NCI-H146 treated with DMSO at 0.1 percent for 48 hours (cell line): ENCODE data around the gene SEC61A1.

Experiments used
- DNase-seq: peaks from one replicate; lab custom pipeline; 2025; ENCODE audit not compliant: unreplicated experiment; lab: John Stamatoyannopoulos, UW

SEC61A1 gene

DNA sequence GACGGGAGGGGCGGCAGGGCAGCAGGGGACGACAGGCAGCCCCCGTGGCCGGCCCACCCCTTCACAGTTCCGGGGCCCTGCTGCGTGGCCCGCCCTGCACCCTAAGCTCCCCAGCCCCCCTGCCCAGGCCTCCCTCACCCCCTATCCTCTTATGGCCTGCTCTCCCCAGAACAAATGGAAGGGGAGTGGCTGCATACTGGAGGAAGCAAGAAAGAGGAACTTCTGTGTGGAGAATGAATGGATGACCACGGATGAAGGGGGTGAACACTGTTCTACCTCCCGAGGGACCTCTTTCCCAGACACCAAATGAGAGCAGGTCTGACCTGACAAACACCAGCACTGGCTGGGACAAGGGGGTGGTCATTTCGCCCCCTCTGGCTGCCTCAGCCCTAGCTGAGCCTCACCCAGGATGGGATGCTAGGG is 25.0 kb downstream of the SEC61A1 start:
- DNase-seq, result no peak

DNA sequence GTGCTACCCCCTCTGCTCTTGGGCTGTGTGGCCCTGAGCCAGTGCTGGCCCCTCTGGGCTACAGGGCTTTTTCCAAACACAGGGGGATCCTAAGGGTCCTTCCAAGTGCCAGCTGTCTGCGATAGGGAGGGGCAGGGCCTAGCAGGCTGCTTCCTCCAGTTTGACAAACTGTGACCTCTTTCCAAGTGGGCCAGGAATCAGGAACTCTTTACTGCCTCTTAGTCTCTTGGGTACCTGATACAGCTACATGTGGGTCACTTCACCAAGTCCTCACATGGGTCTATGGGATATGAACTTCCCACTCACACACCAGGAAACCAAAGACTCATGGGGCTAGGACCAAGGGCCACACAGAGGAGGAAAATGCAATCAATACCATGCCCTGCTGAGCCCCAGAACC is 25.4 kb downstream of the SEC61A1 start:
- DNase-seq, result no peak

DNA sequence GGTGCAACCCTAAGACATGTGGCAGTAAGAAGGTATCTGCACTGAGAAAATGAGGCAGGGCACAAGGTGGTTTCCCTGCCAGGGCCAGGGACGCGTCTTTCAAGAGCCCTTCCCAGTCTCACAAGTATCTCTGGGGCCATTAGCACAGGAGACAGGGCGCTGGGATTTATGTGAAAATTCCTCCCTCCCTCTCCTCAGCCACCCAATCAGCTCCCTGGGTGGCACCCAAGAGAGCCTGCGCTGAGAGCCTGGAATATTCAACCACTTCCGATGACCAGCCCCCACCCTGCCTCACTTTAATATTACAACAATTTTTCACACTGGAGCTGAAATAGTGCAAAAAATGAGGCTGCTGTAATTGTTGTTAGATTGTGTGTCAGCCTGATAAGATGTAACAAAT is 26.1 kb downstream of the SEC61A1 start:
- DNase-seq, result no peak

DNA sequence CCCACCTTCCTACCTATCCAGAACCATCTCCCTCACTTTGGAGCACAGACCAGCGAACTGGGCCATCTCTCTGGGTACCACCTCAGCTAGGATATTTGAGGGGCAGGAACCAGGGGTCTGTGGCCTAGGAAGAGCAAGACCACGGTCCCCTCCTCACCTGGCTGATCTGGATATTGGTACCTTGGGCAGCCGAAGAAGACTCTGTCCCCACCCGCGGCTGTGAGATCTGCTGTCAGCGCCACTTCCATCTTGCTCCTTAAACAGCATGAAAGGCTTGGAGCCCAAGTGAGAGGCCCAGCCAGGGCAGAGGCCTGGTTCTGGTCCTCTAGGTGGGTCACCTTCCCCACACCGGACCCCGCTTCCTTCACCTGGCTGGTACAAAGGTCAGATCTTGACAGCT is 26.6 kb downstream of the SEC61A1 start:
- no peak for DNase-seq

DNA sequence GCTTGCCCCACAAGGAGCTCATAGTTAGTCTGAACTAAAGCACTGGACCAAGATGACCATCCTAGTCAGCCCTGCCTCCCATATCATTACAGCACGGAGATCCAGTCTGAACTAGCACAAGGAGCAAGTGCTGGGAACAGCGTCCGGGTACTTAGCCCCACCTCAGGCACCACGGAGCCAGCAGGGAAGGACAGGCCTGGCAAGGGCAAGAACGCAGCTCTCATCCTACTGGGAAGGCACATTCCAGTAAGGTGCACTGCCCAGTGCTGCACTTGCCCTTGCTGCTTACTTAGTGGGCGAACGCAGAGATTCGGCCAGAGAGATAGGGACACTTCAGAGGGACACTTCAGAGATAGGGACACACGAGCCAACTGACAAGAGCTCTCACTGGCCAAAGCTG is 27.6 kb downstream of the SEC61A1 start:
- DNase-seq, result no peak

DNA sequence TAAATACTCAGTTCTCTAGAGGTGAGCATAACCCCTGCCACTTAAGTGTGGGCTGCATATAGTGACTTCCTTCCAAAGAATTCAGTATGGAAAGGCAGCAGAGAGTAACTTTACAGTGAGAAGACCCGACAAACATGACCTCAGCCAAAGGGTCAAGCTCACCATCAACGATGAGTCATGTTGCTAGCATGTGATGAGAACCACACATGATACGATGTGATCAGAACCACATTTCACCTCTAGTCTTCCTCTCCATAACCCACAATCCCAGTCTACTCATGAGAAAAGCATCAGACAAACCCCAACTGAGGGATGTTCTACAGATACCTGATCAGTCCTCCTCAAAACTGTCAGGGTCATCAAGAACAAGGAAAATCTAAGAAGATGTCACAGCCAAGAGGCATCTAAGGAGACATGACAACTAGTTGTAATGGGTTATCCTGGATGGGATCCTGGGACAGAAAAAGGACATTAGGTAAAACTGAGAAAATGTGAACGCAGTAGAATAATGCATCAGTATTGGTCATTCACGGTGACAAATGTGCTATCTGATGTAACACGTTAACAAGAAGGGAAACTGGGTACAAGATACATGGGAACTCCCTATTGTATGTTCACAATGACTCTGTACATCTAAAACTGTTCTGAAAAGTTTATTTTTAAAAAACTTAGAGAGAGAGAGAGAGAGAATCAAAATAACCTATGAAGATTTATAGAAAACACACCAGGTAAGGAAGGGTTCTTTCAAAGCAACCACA is 28.3 kb downstream of the SEC61A1 start:
- DNase-seq, result no peak

DNA sequence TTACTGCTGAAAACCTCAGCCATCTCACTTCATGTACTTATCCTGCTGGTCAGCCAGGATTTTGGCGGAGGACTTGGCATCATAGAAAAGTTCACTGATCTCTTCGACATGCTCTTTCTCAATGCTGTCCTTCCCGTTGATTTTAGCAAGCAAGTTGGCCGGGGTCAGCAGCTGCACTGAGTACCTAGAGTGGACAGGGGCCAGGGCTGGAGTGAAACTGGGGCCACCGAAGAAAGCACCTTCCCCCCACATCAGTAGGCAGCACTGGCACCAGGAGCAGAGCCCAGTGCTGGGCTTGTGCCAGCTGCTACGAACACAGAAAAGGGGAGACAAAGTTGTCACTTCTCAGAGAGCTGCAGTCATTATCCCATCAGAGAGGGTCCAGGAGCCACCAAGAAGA is 29.0 kb downstream of the SEC61A1 start:
- no peak for DNase-seq

DNA sequence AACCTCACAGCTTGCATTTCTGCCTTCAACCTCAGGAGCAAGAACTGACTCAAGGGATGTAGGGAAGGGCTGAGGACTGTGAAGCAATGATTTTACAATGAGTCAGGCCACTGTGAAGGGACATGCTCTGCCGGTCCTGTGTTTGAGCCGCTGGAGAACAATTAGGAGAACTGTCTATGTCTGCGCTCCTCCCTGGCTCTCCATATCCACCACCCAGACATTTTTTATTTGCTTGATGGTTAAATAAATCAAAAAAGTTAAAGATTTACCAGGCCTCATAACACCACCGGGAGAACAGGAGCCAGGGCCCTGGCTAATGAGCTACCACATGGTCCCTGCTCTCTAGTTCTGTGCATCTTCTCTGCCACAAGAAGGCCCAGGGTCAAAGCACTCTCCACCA is 29.6 kb downstream of the SEC61A1 start:
- no peak for DNase-seq

DNA sequence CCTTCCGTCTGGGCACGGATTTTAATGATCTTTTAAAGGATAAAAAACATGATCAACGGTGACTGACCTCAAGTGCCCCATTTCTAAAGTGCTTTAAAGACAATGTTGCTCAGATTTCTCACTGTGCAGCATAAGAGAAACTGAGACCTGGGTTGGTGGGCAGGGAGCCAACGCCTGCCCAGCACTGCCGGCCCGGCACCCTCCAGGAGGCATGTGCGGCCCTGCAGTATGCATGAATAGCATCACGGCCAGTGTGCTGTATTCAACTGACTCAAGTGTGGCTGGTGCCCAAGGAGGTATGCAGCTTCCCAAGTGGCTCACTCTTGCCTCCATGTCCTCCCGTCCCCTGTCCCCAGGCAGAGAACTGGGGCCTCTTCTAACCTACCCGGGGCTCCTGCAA is 30.3 kb downstream of the SEC61A1 start:
- DNase-seq, result no peak

DNA sequence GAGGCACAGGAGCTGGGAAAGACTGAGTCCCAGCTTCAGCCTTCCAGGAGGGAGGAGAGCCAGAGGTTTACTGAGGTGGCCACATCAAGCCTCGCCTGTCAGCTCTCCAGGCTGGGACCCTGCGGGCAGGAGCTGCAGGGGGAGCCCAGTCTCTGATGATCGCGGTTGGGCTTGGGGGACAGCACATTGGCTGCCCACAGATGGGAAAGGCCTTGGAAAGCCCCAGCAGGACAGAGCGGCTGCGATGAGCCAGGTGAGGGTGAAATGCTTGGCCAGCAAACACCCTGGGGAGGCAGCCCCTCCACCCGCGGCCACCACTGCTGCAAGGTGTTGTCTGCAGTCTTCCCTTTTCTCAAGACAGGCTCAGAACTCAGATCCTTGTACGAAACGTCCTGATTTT is 31.2 kb downstream of the SEC61A1 start:
- DNase-seq, result no peak

DNA sequence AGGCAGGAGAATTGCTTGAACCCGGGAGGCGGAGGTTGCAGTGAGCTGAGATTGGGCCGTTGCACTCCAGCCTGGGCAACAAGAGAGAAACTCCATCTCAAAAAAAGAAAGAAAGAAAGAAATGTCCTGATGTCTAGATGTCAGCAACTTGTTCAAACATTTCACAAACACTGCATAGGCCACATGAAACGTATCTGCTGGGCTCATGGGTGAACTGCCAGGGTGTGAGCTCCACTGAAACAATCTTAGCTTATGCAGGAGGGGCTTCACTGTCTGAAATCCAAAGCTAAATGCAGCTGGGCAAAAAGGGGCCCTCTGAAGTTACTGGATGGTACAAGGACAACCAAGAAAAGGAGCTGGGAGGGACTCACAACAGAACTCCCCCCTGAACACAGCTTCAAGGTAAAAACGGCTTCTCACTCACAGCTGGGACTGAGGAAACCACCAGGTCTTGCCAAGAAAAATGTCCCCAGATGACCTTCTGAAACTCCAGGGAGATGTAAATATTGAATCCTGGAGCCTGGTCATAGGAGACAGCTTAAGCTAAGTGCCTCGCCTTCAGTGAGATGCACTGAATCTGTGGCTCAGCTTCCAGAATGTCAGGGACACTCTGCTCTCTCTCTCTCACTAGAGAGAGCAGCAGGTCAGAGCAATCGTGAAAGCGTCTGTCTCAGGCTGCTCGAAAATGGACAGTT is 31.9 kb downstream of the SEC61A1 start:
- DNase-seq, result no peak

DNA sequence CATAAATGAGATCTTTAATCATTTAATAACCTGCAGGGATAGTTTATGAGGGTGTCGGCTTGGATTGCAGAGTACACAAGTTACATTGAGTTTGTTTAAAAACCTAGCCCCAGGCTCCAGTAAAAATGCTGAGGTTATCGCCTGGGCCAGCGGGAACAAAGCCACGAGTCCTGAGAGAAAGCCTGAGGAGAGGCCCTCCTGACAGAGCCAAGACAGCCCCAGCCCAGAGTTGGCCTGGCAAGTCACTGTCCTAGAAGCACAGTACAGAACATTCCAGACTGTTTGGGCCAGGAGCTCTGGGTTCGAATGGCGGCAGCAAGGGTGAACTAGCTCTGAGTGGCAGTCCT is 32.4 kb downstream of the SEC61A1 start:
- no peak for DNase-seq

DNA sequence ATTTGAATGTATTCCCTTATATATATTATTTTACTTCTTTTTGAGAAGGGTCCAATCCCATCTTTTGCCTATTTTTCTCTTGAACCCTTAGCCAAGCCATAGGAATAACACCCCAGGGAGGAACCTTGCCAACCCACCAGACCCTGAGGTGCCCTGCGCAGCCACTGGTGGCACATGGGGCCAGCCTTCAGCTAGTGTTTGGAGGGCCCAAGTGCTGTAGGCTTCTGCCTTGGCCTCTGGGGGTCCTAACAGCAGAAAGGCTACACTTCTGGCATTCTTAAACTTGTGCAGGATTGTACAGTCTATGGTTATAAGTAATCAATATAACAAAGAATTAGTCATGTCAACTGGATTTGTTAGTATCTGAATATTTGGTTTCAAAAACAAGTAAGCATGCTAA is 36.9 kb downstream of the SEC61A1 start:
- DNase-seq, result no peak

DNA sequence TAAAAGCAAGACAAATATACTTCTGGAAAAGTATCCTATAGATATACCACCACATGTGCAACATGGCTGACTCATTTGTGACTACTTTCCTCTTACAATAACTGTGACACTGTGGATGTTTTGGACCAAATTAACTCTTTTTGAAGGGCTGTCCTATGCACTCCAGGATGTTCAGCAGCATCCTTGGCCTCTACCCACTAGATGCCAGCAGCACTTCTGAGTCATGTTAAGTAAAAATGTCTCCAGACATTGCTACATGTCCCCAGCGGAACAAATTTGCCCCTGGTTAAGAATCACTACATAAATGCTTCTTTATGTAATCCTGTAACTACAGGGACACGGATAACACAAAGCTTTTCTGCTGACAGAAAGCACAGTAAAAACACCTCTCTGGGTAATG is 39.3 kb downstream of the SEC61A1 start:
- no peak for DNase-seq

DNA sequence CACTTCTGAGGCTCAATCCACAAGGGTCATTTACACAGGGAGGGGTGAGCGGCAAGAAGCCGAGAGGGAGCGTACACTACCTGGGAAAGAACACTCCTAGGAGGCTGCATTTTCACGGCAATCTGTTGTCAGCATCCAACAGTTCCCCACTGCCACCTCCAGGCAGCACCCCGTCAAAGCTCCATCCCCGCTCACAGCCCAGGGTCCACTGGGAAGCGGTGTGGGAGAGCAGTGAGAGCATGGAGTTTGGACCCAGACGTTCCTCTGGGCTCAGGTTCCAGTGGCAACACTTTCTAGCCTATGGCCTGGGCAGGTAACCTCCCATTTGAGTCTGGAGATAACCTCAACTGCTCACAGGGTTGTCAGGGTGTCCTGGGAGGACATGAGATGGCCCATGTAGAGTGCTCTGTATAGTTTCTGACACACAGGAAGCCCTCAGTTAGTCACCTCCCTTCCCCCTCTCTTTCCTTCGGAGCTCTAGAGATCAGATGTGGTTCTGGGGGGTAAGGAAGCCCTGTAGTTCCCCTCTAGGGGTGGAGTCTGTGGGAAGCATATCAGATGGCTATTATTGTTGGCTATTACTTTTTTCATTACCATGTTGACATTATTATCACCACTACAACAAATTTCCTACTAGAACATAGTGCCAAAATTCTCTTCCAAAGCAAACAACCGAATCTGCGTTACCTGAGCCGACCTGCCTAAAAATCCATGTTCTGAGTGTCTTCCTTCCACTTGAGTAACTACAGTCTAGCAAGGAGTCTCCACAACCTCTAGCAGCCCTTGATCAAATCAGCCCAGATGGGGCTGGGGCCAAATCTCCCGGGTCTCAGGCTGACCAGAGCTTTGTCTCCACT is 42.3 kb downstream of the SEC61A1 start:
- no peak for DNase-seq

DNA sequence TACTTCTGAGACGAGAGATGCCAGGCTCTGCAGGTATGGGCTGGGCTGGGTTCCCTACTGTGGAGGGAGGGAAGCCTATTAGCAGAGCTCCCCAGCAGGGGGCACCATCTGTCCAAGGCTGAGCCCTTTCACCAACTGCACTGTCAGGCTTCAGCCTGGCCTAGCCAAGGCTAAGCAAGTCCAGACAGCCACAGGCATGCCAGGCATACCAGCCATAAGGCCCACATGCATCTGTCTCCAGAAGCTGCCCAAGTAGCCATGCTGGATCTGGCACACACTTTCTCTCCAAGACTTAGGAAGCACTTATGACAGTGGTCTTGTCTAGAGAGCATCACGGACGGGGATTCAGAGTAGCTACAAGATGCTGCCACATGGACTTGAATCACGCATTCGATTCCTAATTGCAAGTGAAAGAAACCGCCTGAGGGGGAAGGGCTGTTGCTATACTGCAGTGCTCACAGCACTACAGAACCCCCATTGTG is 43.0 kb downstream of the SEC61A1 start:
- peak; percentile 74 for DNase-seq

DNA sequence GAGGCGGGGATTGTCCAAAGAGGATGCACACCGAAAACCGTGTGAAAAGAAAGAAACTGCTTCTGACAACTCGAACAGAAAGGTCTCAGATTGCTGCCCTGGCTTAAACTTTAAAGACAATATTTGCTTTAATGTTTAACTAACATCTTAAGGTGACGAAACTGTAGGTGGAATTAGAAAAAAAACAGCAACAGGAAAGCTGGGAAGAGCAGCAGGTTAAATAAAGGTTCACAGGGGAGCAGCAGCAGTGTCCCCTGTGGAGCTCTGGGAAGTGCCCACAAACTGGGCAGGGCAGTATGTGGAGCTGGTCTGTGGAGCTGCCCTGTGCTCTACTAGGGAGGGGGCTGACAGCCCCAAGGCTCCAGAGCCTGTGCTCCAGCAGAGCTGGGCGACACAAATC is 46.0 kb downstream of the SEC61A1 start:
- no peak for DNase-seq

DNA sequence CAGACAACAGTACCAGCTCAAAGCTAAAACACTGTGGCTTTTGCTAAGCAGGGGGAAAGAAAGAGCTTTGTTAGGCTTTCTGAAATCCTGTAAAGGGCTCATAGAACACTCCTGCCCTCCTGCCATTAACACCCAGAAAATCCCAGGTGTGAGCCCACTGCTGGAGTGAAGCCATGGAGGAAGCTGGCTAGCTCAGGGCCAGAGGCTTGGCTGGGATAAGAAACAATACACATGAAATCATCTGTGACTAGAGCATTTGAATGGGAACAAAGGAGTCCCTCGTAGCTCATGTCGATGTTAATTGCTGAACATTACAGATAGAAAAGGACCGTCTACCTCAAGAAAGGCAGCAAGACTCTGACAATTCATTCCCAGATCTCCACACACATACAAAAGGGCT is 47.9 kb downstream of the SEC61A1 start:
- no peak for DNase-seq

DNA sequence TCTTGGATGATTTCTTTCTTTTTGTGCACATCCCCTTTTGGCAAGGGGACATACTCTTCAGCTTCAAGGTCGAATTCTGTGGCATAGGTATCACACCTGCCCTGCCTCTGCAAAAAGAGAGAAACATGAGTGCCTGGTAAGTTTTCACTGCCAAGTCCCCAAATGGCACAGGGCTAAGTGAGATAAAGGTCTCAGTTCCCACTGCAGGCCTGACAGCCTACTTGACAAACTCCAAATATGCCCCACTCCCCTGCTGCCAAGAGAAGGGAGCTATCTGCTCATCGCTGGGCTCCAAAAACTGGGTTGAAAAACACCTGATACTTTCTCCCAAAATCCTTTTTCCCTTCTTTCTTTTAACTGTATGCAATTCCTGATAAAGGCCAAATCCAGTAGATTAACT is 48.4 kb downstream of the SEC61A1 start:
- no peak for DNase-seq

DNA sequence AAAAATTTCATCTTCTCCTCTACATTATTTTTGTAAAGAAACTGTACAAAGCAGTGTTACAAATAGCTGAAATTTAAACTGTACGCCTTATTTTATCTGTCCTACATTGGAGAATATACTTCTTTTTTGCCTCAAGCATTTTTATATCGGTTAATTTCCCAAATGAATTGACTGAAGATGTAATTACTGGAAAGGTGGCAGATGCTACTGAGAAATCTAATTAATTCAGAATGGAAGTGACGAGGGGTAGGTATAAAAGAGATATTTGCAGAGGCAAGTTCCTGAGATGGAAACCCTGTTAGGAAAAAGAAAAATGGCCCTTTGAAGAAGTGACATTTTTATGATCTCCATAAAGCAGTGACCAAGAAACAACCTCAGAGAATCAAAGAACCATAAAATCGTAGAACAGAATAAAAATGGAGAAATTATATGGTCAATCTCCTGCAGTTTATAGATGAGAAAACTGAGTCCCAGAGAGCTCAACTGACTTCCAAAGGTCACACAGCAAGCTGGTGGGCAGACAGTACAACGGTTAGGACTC is 51.0 kb downstream of the SEC61A1 start:
- no peak for DNase-seq

DNA sequence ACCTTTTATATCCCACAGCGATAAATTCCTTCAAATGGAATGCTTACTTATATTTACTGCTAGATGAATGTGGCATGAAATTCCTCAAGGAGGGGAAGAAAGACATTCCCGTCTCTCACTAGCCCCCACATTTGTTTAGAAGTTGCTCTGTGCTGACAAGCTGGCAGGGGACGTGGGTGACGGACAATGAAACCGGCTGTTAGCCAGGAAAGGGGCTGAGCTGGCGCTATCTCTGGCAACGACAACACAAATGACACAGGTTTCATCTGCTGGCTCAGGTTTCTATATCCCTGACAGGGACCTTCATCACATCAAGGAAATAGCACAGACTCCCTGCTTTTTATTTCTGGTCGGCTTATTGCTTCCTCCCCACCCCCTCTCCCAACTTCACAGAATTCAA is 55.6 kb downstream of the SEC61A1 start:
- no peak for DNase-seq

DNA sequence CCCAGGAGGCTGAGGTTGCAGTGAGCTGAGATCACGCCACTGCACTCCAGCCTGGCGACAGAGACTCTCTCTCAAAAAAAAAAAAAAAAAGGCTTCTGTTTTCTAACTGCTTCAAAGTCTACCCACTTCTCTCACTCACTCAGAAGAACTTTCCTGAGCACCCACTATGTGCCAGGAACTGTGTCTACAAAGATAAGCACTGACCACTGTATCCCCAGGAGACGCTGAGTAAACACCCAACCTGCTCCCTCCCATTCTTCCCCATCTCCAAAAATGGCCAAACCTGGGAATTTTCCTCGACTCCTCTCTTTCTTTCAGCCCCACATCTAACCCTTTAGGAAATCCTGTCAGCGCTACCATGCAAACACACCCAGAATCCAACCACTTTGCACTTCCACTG is 58.9 kb downstream of the SEC61A1 start:
- DNase-seq, result no peak
